GM12878 (cell line): ENCODE results near the gene LYPD8. TPM values are rescaled to one million over a fixed set of nuclear protein-coding genes. Genes with fewer than 3 reads are reported as not detected.

Experiments used
- ATAC-seq: fragments of 200-7000 bp; cut with Tn5 transposase; 3 replicates; pipeline ENCODE4 v1.9.1; 2020; ENCODE audit warnings: mild to moderate bottlenecking, moderate library complexity
- BruUV-seq: library from RNA; stranded (reverse); fragments of 400-500 nt; replicated peaks from 2 replicates; lab custom pipeline; 2021; lab: Mats Ljungman, UMichigan
- CTCF ChIA-PET: fragments of 300-600 bp; sonication (Branson Sonifier 250); formaldehyde crosslinking; extraction: SDS; loops from one replicate; lab custom pipeline; 2021; ENCODE audit warnings: inconsistent platforms; lab: Yijun Ruan, JAX
- POLR2A ChIA-PET: fragments of 350-600 bp; formaldehyde crosslinking; extraction: SDS; loops from one replicate; lab custom pipeline; 2021; ENCODE audit warnings: inconsistent platforms; lab: Charles Lee
- RAD21 ChIA-PET: fragments of 300-600 bp; sonication (Branson Sonifier 250); formaldehyde crosslinking; loops from one replicate; lab custom pipeline; 2023; ENCODE audit warnings: antibody characterized with exemption; ENCODE audit not compliant: unreplicated experiment; lab: Charles Lee
- SMC1A ChIA-PET: fragments of 300-600 bp; sonication (Branson Sonifier 250); formaldehyde crosslinking; loops from one replicate; lab custom pipeline; 2023; ENCODE audit not compliant: unreplicated experiment, uncharacterized antibody; lab: Charles Lee
- DNase-seq: peaks from one replicate; pipeline ENCODE4 v3.0.0-alpha.2; 2011; ENCODE audit warnings: low read depth, low spot score
- FAIRE-seq: peaks from 3 replicates; lab custom pipeline; 2011; peaks lifted over from hg19 to GRCh38; lab: Jason Lieb, UNC
- H2AFZ ChIP-seq: 2 replicates; pipeline ENCODE4 v1.6.0; 2011; ENCODE audit warnings: low read depth, low read length, control low read depth; ENCODE audit not compliant: control insufficient read depth
- H3K27ac ChIP-seq: 2 replicates; pipeline ENCODE4 v1.5.1; 2011; ENCODE audit warnings: control low read depth; ENCODE audit not compliant: control insufficient read depth, insufficient read depth
- H3K27me3 ChIP-seq, 2 experiments: replicated peaks in 1 of 2; 2 replicates each; pipeline versions ENCODE4 v1.6.0 to v1.6.1; 2011; ENCODE audit warnings: low read length in 1 of 2; ENCODE audit not compliant: control insufficient read depth in 2 of 2, insufficient read depth in 2 of 2
- H3K36me3 ChIP-seq, 2 experiments: 2 replicates each; pipeline ENCODE4 v1.5.1; 2011; ENCODE audit warnings: low read length in 1 of 2; ENCODE audit not compliant: control insufficient read depth in 2 of 2, insufficient read depth in 2 of 2
- H3K4me1 ChIP-seq: 2 replicates; pipeline ENCODE4 v1.6.1; 2011; ENCODE audit warnings: mild to moderate bottlenecking, low read length, moderate library complexity, mixed read lengths; ENCODE audit not compliant: control insufficient read depth, insufficient read depth
- H3K4me2 ChIP-seq: 2 replicates; pipeline ENCODE4 v1.6.0; 2011; ENCODE audit warnings: control low read depth; ENCODE audit not compliant: control insufficient read depth, insufficient read depth
- H3K4me3 ChIP-seq: fragments of 200-600 bp; sonication (generic); 2 replicates; pipeline ENCODE4 v1.5.1; 2016
- H3K79me2 ChIP-seq: 2 replicates; pipeline ENCODE4 v1.6.0; 2011; ENCODE audit warnings: low read length; ENCODE audit not compliant: control insufficient read depth, insufficient read depth
- H3K9ac ChIP-seq: 2 replicates; pipeline ENCODE4 v1.8.0; 2011; ENCODE audit warnings: low read length, control low read depth, mixed read lengths; ENCODE audit not compliant: control insufficient read depth, insufficient read depth
- H3K9me3 ChIP-seq: replicated peaks from 3 replicates; pipeline ENCODE4 v1.5.1; 2011; ENCODE audit warnings: mild to moderate bottlenecking, low read length; ENCODE audit not compliant: control insufficient read depth, insufficient read depth
- H4K20me1 ChIP-seq: 2 replicates; pipeline ENCODE4 v1.6.0; 2011; ENCODE audit not compliant: control insufficient read depth, insufficient read depth
- CHD1 ChIP-seq: IDR thresholded peaks from 2 replicates; pipeline ENCODE4 v1.6.1; 2012; ENCODE audit warnings: low read depth, low read length, improper control_type of control experiment
- EED ChIP-seq: sonication (generic); IDR thresholded peaks from 2 replicates; pipeline ENCODE4 v1.6.1; 2016; ENCODE audit warnings: antibody characterized with exemption, low read depth
- FOXK2 ChIP-seq: fragments of 450-650 bp; IDR thresholded peaks from 2 replicates; pipeline ENCODE4 v1.6.1; 2017; ENCODE audit warnings: mild to moderate bottlenecking, moderate library complexity
- MEF2B ChIP-seq: fragments of 450-650 bp; IDR thresholded peaks from 2 replicates; pipeline ENCODE4 v1.6.1; 2018; ENCODE audit warnings: mild to moderate bottlenecking, moderate library complexity; ENCODE audit not compliant: partially characterized antibody, poor library complexity, severe bottlenecking
- RAD51 ChIP-seq: fragments of 450-650 bp; IDR thresholded peaks from 2 replicates; pipeline ENCODE4 v1.6.1; 2016; ENCODE audit warnings: moderate library complexity, mild to moderate bottlenecking, inconsistent platforms
- WGBS: methylation state at CpG from one replicate; pipeline ENCODE4 v1.1.6; 2016; ENCODE audit warnings: low lambda C conversion rate; ENCODE audit not compliant: insufficient replicate concordance, insufficient coverage; ENCODE audit errors: missing lambda C conversion rate; 5-methylcytosine and 5-hydroxymethylcytosine counted together
- in situ Hi-C: fragments of 300-500 bp; cut with MboI; formaldehyde crosslinking; loops from 9 replicates; pipeline ENCODE4 v1.14.3; 2018; ENCODE audit warnings: mixed read lengths
- intact Hi-C: fragments of 100-400 bp; cut with micrococcal nuclease; formaldehyde crosslinking; loops from one replicate; pipeline ENCODE4 v1.14.2; 2022; ENCODE audit not compliant: unreplicated experiment
- polyA plus RNA-seq, 11 experiments: library from polyadenylated mRNA; depleted of rRNA in 4 of 11; unstranded in 6 of 11; stranded (reverse) in 5 of 11; fragments of >200 nt; fragmentation: Nextera tagmentation in 4 of 11; fragmentation: Illumina TruSeq in 1 of 11; extraction: Ambion mirVana in 4 of 11; extraction: Trizol in 1 of 11; gene quantifications; 1 replicate in 1 of 11; 2 replicates in 10 of 11; pipeline versions ENCODE4 v1.2.1 to v1.2.3, GENCODE V29; 2011 to 2016; ENCODE audit warnings: inconsistent platforms in 2 of 11, missing spikeins in 2 of 11, low read depth in 1 of 11
- total RNA-seq, 4 experiments: library from RNA; depleted of rRNA in 3 of 4; stranded (reverse); fragments of >200 nt in 3 of 4; fragmentation: Illumina TruSeq in 1 of 4; extraction: Trizol in 1 of 4; gene quantifications; 2 replicates each; pipeline versions ENCODE4 v1.2.1 to v1.2.3, GENCODE V29; 2013 to 2021
- TF ChIP-seq, protein P1 (sequence below): fragments of 450-650 bp; formaldehyde crosslinking; IDR thresholded peaks from 2 replicates; pipeline ENCODE4 v1.4.0; 2022; ENCODE audit warnings: mild to moderate bottlenecking, moderate library complexity

LYPD8 gene
- total and polyA plus RNA-seq, 10 of the 15 experiments (the other 5 are each of a cell fraction or from before 2014, with no cell fraction given): 0.13 to 0.40 (median 0.18) TPM; not detected in 7

DNA sequence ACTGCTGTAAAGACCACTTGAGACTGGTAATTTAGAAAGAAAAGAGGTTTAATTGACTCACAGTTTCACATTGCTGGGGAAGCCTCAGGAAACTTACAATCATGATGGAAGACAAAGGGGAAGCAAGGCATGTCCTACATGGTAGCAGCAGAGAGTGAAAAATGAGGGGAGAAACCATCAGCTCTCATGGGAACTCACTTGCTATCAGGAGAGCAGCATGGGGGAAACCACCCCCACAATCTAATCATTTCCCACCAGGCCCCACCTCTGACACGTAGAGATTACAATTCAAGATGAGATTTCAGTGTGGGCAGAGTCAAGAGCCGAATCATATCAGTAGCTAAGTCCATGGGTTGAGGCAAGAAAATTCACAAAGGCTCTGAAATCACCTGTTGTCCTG is 23.8 kb upstream of the LYPD8 start:
- TF ChIP-seq MEF2B: peak; percentile 75
- TF ChIP-seq EED: no peak
- no peak for TF ChIP-seq FOXK2
- TF ChIP-seq CHD1: no peak
- TF ChIP-seq, protein P1, sequence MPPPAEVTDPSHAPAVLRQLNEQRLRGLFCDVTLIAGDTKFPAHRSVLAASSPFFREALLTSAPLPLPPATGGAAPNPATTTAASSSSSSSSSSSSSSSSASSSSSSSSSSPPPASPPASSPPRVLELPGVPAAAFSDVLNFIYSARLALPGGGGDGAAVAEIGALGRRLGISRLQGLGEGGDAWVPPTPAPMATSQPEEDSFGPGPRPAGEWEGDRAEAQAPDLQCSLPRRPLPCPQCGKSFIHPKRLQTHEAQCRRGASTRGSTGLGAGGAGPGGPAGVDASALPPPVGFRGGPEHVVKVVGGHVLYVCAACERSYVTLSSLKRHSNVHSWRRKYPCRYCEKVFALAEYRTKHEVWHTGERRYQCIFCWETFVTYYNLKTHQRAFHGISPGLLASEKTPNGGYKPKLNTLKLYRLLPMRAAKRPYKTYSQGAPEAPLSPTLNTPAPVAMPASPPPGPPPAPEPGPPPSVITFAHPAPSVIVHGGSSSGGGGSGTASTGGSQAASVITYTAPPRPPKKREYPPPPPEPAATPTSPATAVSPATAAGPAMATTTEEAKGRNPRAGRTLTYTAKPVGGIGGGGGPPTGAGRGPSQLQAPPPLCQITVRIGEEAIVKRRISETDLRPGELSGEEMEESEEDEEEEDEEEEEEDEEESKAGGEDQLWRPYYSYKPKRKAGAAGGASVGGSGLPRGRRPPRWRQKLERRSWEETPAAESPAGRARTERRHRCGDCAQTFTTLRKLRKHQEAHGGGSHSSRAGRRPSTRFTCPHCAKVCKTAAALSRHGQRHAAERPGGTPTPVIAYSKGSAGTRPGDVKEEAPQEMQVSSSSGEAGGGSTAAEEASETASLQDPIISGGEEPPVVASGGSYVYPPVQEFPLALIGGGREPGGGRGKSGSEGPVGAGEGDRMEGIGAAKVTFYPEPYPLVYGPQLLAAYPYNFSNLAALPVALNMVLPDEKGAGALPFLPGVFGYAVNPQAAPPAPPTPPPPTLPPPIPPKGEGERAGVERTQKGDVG (CRISPR knock-in tag): no peak
- no peak for TF ChIP-seq RAD51
- H3K4me2 ChIP-seq: no peak overlapping the region
- no peak overlapping the region for H3K4me3 ChIP-seq
- BruUV-seq: no TSS peak
- H3K4me1 ChIP-seq: no peaks in the 10 kb centered on the region
- ChIA-PET RAD21 (no interaction called here), SMC1A (interaction anchor here (2.7 kb wide), 1 partner anchor 26 kb away, joined by 8 read pairs; no protein-coding TSS in a partner anchor), CTCF (interaction anchor here (0.7 to 2.2 kb wide), 2 partner anchors 25 to 27 kb away, joined by 3 to 9 read pairs; no protein-coding TSS in a partner anchor), POLR2A (no interaction called here)
- intact Hi-C loops: no loop called here
- H4K20me1 ChIP-seq: no peaks in the 10 kb centered on the region
- FAIRE-seq (no peak), ATAC-seq (peak; percentile 64), DNase-seq (no peak)
- H3K9ac ChIP-seq: no peak overlapping the region
- H3K9me3 ChIP-seq: peaks cover 11% of the 10 kb centered on the region; the same call in 2 of the 3 replicates
- H3K79me2 ChIP-seq: no peaks in the 10 kb centered on the region
- no peak overlapping the region for H3K27ac ChIP-seq
- H3K27me3 ChIP-seq: no peaks in the 10 kb centered on the region
- WGBS: 0% methylated on average over 2 of the region's 2 CpGs
- in situ Hi-C loops: no loop called here
- H2AFZ ChIP-seq: no peak overlapping the region
- H3K36me3 ChIP-seq: no peaks in the 10 kb centered on the region
